ENCODE results near the gene RRP9.

RRP9 gene

DNA sequence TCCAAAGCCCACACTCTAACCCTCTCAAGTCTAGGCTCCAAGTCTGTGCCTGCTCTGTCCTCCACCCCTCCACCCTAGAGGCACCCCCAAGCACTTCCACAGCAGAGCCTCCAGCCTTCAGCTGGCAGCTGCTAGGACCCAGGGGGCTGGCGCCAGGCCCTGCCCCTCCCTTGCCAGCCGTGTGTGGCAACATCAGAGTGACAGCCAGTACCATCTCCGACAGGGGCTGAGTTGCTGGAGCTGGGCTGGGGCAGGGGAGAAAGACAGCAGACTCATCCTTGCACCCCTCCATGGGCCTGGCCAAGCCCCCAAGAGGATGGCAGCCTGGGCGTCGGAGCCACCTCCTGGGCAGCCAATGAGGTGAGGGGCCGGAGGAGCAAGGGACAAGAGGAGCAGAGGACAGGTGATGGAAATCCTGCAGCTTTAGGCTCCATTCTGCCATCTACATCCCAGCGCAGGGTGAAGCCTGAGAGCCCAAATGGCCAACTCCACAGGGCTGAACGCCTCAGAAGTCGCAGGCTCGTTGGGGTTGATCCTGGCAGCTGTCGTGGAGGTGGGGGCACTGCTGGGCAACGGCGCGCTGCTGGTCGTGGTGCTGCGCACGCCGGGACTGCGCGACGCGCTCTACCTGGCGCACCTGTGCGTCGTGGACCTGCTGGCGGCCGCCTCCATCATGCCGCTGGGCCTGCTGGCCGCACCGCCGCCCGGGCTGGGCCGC is 13.6 kb upstream of the RRP9 start, which contains the start of gene GPR62:
Gene GPR62, plus strand, starts transcription at position 207 of the 718 bp plus-strand sequence. Its CDS starts 272 bp downstream, at position 479.
- no peak for DNase-seq

DNA sequence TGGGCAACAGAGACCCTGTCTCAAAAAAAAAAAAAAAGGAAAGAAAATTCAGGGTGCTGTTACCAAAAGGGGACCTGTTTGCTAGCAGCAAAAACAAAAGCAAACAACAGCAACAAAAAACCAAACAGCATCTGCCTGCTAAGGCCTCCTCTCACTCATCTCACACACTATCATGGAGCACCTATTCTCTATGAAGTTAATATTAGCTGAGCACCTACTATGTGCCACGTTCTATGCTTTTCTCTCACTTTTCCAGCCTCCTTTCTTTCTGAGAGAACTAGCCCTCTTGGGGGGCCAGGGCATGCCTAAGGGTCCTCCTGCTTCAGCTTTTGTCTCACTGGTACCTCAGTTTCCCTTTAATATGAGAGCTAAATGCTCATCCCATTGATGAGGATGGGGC is 13.0 kb upstream of the RRP9 start:
- DNase-seq, result no peak

GRCh38 chr3:51954105-51954504 is 12.4 kb upstream of the RRP9 start:
- no peak for DNase-seq

GRCh38 chr3:51953445-51953844 is 11.7 kb upstream of the RRP9 start:
- no peak for DNase-seq

DNA sequence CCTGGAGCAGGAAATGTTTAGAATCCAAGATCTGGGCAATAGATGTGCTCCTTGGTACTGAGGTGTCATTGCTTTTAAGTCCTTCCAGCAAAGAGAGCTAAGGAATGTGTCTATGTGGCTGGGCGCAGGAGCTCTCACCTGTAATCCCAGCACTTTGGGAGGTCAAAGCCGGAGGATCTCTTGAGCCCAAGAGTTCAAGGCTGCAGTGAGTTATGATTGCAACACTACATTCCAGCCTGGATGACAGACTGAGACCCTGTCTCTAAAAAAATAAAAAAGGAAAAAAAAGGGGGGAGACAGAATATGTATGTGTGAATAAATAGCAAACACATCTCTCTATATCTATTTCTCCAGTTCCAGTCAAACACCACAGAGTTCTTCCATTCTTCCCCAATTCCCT is 9.2 kb upstream of the RRP9 start:
- DNase-seq, result no peak

DNA sequence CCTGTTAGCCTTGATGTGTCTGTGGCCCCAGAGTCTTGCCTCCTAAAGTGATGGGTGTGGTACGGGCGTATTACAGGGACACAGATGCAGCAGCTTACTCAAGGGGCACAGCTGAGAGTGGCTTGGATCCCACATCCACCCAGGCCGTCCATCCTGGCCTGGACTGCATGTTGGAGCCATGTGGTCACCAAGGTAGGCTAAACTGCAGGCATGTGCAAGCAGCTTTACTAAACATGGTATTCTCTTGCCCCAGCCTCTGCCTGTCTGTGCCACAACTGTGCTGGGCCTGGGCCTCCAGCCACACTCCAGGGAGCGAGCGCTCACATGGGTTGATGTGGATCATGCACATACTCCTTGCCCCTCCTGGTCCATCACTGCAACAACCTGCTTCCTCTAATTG is 7.4 kb upstream of the RRP9 start:
- DNase-seq, result no peak

DNA sequence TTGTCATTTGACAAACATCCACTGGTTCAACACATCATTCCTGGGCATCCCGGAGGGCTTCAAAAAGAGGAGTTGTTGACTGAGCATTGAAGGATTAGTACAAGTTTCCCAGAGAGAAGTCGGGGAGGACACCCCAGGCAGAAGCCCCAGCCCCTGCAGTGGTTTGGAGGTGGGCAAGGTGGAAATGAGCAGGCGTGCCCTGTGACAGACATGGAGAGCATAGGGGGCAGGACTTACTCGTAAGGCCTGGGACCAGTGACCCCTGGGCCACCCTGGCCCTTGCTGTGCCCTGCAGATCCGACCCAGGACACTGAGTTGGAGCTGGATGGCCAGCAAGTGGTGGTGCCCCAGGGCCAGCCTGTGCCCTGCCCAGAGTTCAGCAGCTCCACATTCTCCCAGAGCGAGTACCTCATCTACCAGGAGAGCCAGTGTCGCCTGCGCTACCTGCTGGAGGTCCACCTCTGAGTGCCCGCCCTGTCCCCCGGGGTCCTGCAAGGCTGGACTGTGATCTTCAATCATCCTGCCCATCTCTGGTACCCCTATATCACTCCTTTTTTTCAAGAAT is 6.4 kb upstream of the RRP9 start:
- DNase-seq, result no peak

- no peak for DNase-seq
Measured at GRCh38 chr3:51947215-51947900, 5.7 kb upstream of the RRP9 start.

DNA sequence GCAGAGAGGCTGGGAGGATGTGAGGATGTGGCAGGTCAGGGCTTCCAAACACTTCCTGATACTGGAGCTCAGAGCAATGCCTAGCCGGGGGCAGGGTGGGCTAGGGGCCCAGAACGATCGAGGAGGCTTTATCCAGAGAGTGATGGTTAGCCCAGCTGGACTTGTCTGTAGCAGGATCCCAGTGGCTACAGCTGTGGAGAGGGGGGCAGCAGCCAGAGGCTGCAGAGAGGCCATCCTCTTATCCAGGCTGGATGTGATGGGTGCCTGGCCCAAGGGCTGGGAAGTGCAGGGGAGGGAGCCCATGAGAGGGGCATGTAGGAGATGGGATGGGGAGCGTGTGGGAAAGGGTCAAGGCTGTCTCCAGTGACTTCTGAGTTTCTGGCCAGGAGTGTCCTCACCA is 5.1 kb upstream of the RRP9 start:
- no peak for DNase-seq

DNA sequence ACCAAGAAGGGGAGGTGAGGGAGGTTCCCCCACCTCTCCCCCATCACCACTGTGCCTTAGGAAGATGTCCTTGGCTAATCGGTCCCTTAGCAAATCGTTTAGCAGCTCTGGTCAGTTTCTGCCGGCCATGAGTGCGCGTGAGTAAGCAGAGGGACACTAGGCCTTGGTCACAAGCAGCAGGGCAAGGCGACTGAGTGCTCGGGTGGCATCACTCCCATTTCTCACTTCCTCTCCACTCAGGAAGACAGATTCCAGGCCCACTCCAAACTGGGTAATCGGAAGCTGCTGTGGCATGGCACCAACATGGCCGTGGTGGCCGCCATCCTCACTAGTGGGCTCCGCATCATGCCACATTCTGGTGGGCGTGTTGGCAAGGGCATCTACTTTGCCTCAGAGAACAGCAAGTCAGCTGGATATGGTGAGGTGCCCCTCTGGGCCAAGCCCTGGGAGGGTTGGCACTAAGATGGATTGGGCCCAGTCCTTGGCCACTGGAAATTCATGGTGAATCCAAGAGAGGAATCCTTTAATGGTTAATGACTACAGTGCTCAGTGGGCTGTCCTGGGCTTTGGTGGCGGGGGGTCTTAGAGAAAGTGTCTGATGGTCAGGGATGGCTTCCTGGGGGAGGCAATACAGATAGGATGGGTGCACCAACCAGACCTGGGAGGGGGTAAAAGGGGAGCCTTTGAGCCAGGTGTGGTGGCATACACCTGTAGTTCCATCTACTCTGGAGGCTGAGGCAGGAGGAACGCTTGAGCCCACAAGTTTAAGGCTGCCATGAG is 4.4 kb upstream of the RRP9 start:
- DNase-seq, result no peak

GRCh38 chr3:51945031-51945840 is 3.5 kb upstream of the RRP9 start:
- no peak for DNase-seq

- DNase-seq, result no peak
Measured at GRCh38 chr3:51944451-51945021, 2.8 kb upstream of the RRP9 start.

DNA sequence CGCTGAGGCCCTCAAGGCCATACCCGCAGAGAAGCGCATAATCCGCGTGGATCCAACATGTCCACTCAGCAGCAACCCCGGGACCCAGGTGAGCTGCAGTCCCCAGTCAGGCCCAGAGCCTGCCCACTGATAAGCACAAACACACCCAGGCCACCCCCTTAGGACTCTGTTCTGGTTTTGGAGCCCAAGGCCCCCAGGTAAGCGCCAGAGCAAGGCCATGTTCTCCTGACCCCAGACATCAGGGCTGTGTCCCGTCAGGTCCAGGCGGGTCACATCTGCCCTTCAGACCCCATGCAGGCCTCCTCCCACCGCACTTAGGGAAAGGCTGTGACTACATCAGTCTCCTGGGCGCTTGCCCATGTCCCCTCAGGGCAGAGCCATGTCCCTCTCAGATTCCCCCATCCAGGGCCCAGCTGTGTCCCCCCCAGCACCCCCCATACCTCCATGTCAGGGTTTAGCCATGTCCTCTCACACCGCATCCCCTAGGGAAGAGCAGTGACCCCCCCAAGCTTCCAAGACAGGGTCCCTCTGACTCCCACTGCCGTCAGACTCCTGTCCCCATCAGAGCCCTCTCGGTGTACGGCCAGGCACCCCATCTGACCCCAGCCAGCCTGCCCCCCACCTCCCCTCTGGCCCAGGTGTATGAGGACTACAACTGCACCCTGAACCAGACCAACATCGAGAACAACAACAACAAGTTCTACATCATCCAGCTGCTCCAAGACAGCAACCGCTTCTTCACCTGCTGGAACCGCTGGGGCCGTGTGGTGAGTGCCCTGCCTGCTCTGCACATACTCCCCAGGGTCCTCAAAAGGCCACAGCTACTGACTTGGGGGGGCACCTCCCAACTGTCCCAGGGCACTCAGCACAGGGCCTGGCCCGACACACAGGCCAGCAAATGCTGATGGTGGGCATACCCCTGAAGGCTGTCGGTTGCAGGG is 2.0 kb upstream of the RRP9 start:
- DNase-seq, result no peak

GRCh38 chr3:51942603-51943450 is 1.1 kb upstream of the RRP9 start:
- peak; percentile 70 for DNase-seq

GRCh38 chr3:51941463-51941797 is 274 bp downstream of the RRP9 start:
- no peak for DNase-seq

DNA sequence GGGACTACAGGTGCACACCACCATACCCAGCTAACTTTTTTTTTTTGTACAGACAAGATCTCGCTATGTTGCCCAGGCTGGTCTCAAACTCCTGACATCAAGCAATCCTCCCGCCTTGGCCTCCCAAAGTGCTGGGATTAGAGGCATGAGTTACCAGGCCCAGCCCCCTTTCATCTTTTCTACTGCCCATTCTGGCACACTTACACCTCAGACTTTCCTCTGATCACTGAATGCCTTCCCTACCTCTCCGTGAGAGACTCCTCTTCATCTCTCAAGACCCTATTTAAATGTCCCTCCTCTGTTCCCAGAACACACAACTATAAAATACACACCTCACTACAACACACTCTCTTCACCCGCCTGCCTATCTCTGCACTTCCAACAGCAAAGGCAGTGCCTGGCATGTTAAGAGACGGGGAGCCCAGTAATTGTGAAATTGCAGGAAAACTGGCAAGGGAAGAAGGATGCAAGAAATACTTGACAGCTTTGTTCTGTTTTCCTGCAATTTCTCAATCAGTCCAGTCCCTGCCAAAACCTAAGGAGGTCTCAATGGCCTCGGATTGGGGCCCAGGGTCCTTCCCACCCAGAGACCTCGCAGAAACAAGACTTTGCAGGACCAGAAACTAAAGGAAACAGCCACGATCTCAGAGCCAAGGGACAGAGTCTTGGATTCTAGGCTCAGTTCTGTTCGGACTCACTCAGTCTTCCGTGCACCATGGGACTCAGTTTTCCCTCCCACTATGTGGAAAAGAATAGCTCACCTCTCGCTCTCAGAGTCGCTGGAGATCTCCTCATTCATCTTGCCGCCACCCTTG is 849 bp downstream of the RRP9 start:
- DNase-seq, result no peak

- no peak for DNase-seq
Measured at GRCh38 chr3:51938780-51939425, 2.8 kb downstream of the RRP9 start.

DNA sequence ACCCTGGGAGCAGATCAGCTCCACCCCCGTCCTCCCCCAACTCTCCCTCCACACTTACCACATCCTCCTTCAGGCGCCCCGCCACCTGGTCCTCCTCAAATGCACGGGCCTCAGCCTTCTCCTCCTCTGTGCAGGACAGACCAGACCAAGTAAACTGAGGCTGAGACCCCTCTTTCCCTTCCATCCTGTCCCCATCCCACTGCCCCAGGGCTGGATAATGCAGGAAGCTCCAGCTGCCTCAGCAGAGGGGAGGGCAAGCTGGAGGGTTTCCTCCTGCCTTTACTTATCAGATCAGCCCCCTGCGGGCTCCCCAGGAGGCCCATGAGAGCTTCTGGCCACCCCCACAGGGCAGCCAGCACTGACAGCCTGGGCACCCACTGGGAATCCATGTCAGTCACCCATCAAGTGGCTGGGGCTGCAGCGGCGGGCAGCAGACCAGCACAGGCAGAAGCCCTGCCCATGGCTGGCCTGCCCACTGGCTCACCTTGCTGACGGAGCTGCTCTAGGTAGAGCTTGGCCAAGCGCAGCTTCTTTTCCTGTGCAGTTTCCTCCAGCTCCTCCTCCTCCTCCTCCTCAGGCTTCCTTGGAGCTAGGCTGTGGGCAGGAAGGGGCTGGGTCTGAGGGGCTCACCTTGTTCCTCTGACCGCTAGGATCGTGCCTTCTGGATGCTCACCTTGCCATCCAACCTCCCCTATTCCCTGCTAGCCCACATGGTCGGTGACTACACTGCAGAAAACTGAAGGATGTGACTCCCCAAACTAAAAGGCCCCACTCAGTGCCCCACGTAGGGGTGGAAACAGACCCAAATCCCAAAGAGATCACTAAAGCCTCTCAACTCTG is 3.9 kb downstream of the RRP9 start:
- no peak for DNase-seq

Data from CD4-positive, alpha-beta T cell treated with Interleukin-6 for 4 hours (primary cell).